ENCODE measurements around the gene SLC35F3. TPM values are rescaled to one million over a fixed set of nuclear protein-coding genes. Genes with fewer than 3 reads are reported as not detected.

Gene SLC35F3
- total and polyA plus RNA-seq, 7 donors: under 0.01 to 0.54 (median 0.28) TPM; not detected in 2

DNA sequence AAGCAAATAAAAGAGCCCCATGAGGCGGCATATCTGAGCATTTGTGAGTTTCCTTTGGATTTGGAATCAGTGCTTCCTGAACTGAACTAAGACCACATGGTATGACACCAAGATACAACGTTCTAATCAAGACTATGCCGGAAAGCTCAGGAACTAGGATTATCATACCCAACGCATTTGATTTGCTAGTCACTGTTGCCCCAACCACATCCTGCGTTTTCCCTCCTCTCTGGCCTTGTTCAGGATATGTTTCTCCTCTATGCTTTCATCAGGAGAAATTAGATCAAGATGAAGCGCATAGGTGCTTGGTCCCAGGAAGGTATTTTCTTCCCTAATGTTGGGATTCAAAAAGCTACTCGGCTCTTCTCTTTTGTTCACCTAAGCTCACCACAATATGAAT lies 79.3 kb downstream of the SLC35F3 start:
- TF ChIP-seq EP300 (IDR thresholded peaks at IDR 0.05) (no peak), POLR2A (IDR thresholded peaks at IDR 0.05) (no peak), CTCF (IDR thresholded peaks at IDR 0.05) (no peak), POLR2AphosphoS5 (IDR thresholded peaks at IDR 0.05) (no peak)
- WGBS, 2 donors: 80 to 81% methylated on average over 7 of the region's 7 CpGs

DNA sequence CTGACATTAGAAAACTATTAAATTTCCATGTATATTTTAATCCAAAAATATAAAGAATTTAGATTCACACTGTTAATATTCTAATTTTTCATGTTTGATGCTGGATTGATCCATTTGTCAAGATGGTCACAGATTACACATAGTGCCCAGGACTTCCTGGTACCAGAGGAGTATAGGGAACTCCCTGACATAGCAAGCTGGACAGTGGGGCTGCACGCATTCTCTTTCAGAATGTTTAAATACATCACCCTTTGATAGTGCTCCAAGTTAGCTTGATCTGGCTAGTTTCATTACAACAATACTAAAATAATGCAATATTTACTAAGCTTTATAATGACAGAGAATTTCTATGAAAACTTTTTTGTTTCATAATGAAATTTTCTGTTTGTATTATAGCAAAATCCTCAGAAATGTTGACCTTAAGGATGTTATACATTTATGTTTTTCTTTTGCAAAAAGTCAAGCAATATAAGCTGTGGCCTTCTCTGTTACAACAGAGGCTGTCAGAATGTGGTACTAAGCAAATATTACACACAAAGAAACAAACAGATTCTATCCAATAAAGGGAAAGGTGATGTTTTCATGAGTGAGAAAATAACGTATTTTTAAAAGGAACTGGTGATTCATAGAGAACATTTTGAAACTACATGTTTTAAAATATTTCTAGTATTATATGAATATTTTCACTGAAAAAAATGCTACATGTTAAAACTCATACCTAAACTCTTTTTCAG lies 84.7 kb downstream of the SLC35F3 start:
- DNase-seq: no peak
- intact Hi-C loops (cut with DNase I): no loop called here
- H3K36me3 ChIP-seq: no peaks in the 10 kb centered on the region

More for the DNA sequence above, 79.3 kb downstream of the SLC35F3 start:
- DNase-seq: no peak
- no peak overlapping the region for H3K4me3 ChIP-seq
- no peak overlapping the region for H3K27ac ChIP-seq
- no peaks in the 10 kb centered on the region for H3K9me3 ChIP-seq
- no peaks in the 10 kb centered on the region for H3K36me3 ChIP-seq
- no peaks in the 10 kb centered on the region for H3K4me1 ChIP-seq
- intact Hi-C loops (cut with DNase I): no loop called here
- no peaks in the 10 kb centered on the region for H3K27me3 ChIP-seq

DNA sequence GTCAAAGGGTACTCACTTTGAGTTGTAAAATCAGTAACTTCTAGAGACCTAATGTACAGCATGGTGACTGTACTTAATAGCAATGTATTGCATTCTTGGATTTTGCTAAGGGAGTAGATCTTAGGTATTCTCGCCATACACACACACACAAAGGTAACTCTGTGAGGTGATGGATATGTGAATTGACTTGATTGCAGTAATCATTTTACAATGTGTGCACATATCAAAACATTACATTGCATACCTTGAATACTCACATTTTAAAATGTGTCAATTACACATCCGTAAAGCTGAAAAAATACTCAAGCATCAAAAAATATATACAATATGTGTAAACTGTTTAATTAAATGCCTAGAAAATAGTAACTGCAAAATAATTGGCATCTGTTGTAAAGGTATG lies 86.0 kb downstream of the SLC35F3 start:
- no peaks in the 10 kb centered on the region for H3K4me1 ChIP-seq
- 57 to 60% methylated on average over 2 of the region's 2 CpGs for WGBS, 2 donors
- H3K27me3 ChIP-seq: no peaks in the 10 kb centered on the region
- intact Hi-C loops (cut with DNase I): no loop called here
- no peak overlapping the region for H3K27ac ChIP-seq
- DNase-seq: no peak
- no peaks in the 10 kb centered on the region for H3K36me3 ChIP-seq
- H3K9me3 ChIP-seq: no peaks in the 10 kb centered on the region
- TF ChIP-seq POLR2A (IDR thresholded peaks at IDR 0.05) (no peak), EP300 (IDR thresholded peaks at IDR 0.05) (no peak), POLR2AphosphoS5 (IDR thresholded peaks at IDR 0.05) (no peak), CTCF (IDR thresholded peaks at IDR 0.05) (no peak)
- no peak overlapping the region for H3K4me3 ChIP-seq

More for the DNA sequence above, 84.7 kb downstream of the SLC35F3 start:
- no peak overlapping the region for H3K4me3 ChIP-seq
- no peaks in the 10 kb centered on the region for H3K27me3 ChIP-seq
- WGBS, 2 donors: 56 to 75% methylated on average over 2 of the region's 2 CpGs
- H3K4me1 ChIP-seq: no peaks in the 10 kb centered on the region
- H3K27ac ChIP-seq: no peak overlapping the region
- no peaks in the 10 kb centered on the region for H3K9me3 ChIP-seq
- TF ChIP-seq POLR2A (IDR thresholded peaks at IDR 0.05) (no peak), POLR2AphosphoS5 (IDR thresholded peaks at IDR 0.05) (no peak), EP300 (IDR thresholded peaks at IDR 0.05) (no peak)

GRCh38 chr1:233993651-233994050 lies 89.2 kb downstream of the SLC35F3 start:
- H3K4me3 ChIP-seq: no peak overlapping the region
- no peaks in the 10 kb centered on the region for H3K9me3 ChIP-seq
- no peaks in the 10 kb centered on the region for H3K4me1 ChIP-seq
- intact Hi-C loops (cut with DNase I): no loop called here
- no peaks in the 10 kb centered on the region for H3K36me3 ChIP-seq
- WGBS, 2 donors: 42 to 43% methylated on average over 6 of the region's 6 CpGs
- H3K27me3 ChIP-seq: no peaks in the 10 kb centered on the region
- TF ChIP-seq POLR2AphosphoS5 (IDR thresholded peaks at IDR 0.05): no peak
- TF ChIP-seq CTCF (IDR thresholded peaks at IDR 0.05): no peak
- TF ChIP-seq EP300 (IDR thresholded peaks at IDR 0.05): no peak
- TF ChIP-seq POLR2A (IDR thresholded peaks at IDR 0.05): no peak
- DNase-seq: no peak
- no peak overlapping the region for H3K27ac ChIP-seq

GRCh38 chr1:233994112-233994511 lies 89.6 kb downstream of the SLC35F3 start:
- intact Hi-C loops (cut with DNase I): no loop called here
- WGBS, 2 donors: 75 to 84% methylated on average over 3 of the region's 3 CpGs
- no peaks in the 10 kb centered on the region for H3K36me3 ChIP-seq
- H3K4me1 ChIP-seq: no peaks in the 10 kb centered on the region
- no peaks in the 10 kb centered on the region for H3K9me3 ChIP-seq
- no peak overlapping the region for H3K27ac ChIP-seq
- TF ChIP-seq POLR2A (IDR thresholded peaks at IDR 0.05) (no peak), EP300 (IDR thresholded peaks at IDR 0.05) (no peak), CTCF (IDR thresholded peaks at IDR 0.05) (no peak)
- no peaks in the 10 kb centered on the region for H3K27me3 ChIP-seq
- no peak for DNase-seq
- no peak overlapping the region for H3K4me3 ChIP-seq
